ENCODE data around the gene MYPN. TPM values are rescaled to one million over a fixed set of nuclear protein-coding genes. Genes with fewer than 3 reads are reported as not detected.

MYPN gene
- total RNA-seq, 1 donor from 2014 or later, result 1.0 TPM

GRCh38 chr10:68103261-68103878 lies 5.9 kb upstream of the MYPN start:
- Mint-ChIP-seq H3K4me1 (ENCODE audit: unreplicated experiment) (peaks cover 62% of the 10 kb centered on the region), H3K4me3 (ENCODE audit: unreplicated experiment) (no peak overlapping the region), H3K36me3 (ENCODE audit: unreplicated experiment) (no peaks in the 10 kb centered on the region), H3K27me3 (ENCODE audit: unreplicated experiment) (no peaks in the 10 kb centered on the region), H3K27ac (ENCODE audit: unreplicated experiment) (peak overlapping the region; percentile 46), H3K9me3 (ENCODE audit: unreplicated experiment) (no peaks in the 10 kb centered on the region)
- TF ChIP-seq CTCF (IDR thresholded peaks at IDR 0.05), result no peak
- no peak for DNase-seq (ENCODE audit: extremely low spot score, unreplicated experiment)

GRCh38 chr10:68103901-68104300 lies 5.4 kb upstream of the MYPN start:
- H3K4me1 Mint-ChIP-seq (ENCODE audit: unreplicated experiment), result peaks cover 62% of the 10 kb centered on the region
- no peak for DNase-seq (ENCODE audit: extremely low spot score, unreplicated experiment)
- H3K9me3 Mint-ChIP-seq (ENCODE audit: unreplicated experiment), result no peaks in the 10 kb centered on the region
- no peak overlapping the region for H3K4me3 Mint-ChIP-seq (ENCODE audit: unreplicated experiment)
- H3K36me3 Mint-ChIP-seq (ENCODE audit: unreplicated experiment), result no peaks in the 10 kb centered on the region
- no peak for TF ChIP-seq CTCF (IDR thresholded peaks at IDR 0.05)
- no peaks in the 10 kb centered on the region for H3K27me3 Mint-ChIP-seq (ENCODE audit: unreplicated experiment)
- peak overlapping the region; percentile 46 for H3K27ac Mint-ChIP-seq (ENCODE audit: unreplicated experiment)

GRCh38 chr10:68105820-68106219 lies 3.5 kb upstream of the MYPN start:
- H3K27ac Mint-ChIP-seq (ENCODE audit: unreplicated experiment), result peak overlapping the region; percentile 83
- H3K9me3 Mint-ChIP-seq (ENCODE audit: unreplicated experiment), result no peaks in the 10 kb centered on the region
- peak overlapping the region; percentile 61 for H3K4me3 Mint-ChIP-seq (ENCODE audit: unreplicated experiment)
- no peak for DNase-seq (ENCODE audit: extremely low spot score, unreplicated experiment)
- H3K27me3 Mint-ChIP-seq (ENCODE audit: unreplicated experiment), result no peaks in the 10 kb centered on the region
- H3K4me1 Mint-ChIP-seq (ENCODE audit: unreplicated experiment), result peaks cover 77% of the 10 kb centered on the region
- no peaks in the 10 kb centered on the region for H3K36me3 Mint-ChIP-seq (ENCODE audit: unreplicated experiment)
- TF ChIP-seq CTCF (IDR thresholded peaks at IDR 0.05), result no peak

GRCh38 chr10:68106656-68107055 lies 2.6 kb upstream of the MYPN start:
- no peak for DNase-seq (ENCODE audit: extremely low spot score, unreplicated experiment)
- Mint-ChIP-seq H3K27ac (ENCODE audit: unreplicated experiment) (peak overlapping the region; percentile 83), H3K27me3 (ENCODE audit: unreplicated experiment) (no peaks in the 10 kb centered on the region), H3K9me3 (ENCODE audit: unreplicated experiment) (no peaks in the 10 kb centered on the region), H3K4me3 (ENCODE audit: unreplicated experiment) (peak overlapping the region; percentile 61), H3K36me3 (ENCODE audit: unreplicated experiment) (no peaks in the 10 kb centered on the region), H3K4me1 (ENCODE audit: unreplicated experiment) (peaks cover 77% of the 10 kb centered on the region)
- TF ChIP-seq CTCF (IDR thresholded peaks at IDR 0.05), result no peak

- peaks cover 79% of the 10 kb centered on the region for H3K4me1 Mint-ChIP-seq (ENCODE audit: unreplicated experiment)
- no peak for DNase-seq (ENCODE audit: extremely low spot score, unreplicated experiment)
- H3K27me3 Mint-ChIP-seq (ENCODE audit: unreplicated experiment), result no peaks in the 10 kb centered on the region
- H3K27ac Mint-ChIP-seq (ENCODE audit: unreplicated experiment), result peak overlapping the region; percentile 31
- no peak for TF ChIP-seq CTCF (IDR thresholded peaks at IDR 0.05)
- H3K4me3 Mint-ChIP-seq (ENCODE audit: unreplicated experiment), result no peak overlapping the region
- no peaks in the 10 kb centered on the region for H3K9me3 Mint-ChIP-seq (ENCODE audit: unreplicated experiment)
- no peaks in the 10 kb centered on the region for H3K36me3 Mint-ChIP-seq (ENCODE audit: unreplicated experiment)
Measured at GRCh38 chr10:68107651-68108050, 1.6 kb upstream of the MYPN start.

Data from osteocyte (in vitro differentiated cells).